CD4-positive, alpha-beta T cell treated with Interleukin-17A for 1 hour (primary cell): ENCODE measurements around the gene EDN1.

Source experiments
- DNase-seq: peaks from one replicate; pipeline ENCODE4 v3.0.0-alpha.2; 2020

The EDN1 gene

DNA sequence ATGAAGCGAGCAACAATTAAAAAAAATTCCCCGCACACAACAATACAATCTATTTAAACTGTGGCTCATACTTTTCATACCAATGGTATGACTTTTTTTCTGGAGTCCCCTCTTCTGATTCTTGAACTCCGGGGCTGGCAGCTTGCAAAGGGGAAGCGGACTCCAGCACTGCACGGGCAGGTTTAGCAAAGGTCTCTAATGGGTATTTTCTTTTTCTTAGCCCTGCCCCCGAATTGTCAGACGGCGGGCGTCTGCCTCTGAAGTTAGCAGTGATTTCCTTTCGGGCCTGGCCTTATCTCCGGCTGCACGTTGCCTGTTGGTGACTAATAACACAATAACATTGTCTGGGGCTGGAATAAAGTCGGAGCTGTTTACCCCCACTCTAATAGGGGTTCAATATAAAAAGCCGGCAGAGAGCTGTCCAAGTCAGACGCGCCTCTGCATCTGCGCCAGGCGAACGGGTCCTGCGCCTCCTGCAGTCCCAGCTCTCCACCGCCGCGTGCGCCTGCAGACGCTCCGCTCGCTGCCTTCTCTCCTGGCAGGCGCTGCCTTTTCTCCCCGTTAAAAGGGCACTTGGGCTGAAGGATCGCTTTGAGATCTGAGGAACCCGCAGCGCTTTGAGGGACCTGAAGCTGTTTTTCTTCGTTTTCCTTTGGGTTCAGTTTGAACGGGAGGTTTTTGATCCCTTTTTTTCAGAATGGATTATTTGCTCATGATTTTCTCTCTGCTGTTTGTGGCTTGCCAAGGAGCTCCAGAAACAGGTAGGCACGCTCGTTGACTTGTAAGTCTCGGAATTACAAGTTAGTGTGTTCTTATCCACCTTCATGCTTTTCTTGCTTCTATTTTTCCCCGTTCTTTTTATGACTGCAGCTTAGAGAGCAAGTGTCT is at the start of gene EDN1:
Gene EDN1 (plus strand): TSS at position 429 of the 888 bp plus-strand sequence. CDS start 269 bp downstream, at position 698.
- DNase-seq: peak; percentile 30

DNA sequence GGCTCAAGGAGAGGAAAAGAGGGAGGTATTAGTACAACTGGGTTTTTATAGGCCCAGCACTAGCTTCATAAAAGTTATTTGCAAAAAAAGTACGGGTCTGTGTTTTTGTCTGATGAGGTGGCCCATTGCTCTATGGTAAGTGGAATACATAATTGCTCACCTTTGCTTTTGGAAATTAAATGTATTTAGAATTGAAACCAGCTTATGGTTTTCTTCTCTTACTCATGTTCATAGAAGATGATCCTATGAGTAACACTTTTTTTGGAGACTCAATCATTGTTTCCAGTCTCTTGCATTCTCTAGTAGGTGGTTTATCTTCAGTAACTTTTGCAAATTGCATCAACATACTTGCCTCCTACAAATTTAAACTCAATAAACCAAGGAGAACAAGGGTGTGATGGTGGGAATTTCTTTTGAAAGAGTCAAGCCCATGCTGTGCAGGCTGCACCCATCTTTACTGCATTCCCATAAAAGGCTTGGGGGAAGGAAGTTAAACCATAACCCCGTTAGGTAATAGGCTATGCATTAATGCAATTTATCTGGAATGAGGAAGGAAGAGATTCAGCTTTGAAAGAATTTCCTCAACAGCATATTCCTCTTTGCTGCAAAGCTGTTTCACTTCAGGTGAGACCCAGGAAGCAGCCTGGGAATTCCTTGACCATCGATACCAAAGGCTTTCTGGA is 48.5 kb upstream of the EDN1 start:
- no peak for DNase-seq

DNA sequence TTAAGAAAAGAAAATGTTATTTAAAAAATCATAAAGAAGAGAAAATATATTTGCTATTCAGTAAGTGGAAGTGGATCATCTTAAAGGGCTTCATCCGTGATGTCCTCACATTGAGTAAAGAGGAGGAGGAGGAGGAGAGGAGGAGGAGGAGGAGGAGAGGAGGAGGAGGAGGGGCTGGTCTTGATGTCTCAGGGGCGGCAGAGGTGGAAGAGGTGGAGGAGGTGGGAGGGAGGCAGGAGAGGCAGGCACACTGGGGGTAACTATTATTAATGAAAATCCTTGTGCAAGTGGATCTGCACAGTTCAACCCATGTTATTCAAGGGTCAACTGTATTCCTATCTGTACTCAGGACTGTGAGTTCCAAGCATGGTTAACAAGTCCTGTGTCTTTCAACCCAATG is 47.0 kb upstream of the EDN1 start:
- DNase-seq: no peak

DNA sequence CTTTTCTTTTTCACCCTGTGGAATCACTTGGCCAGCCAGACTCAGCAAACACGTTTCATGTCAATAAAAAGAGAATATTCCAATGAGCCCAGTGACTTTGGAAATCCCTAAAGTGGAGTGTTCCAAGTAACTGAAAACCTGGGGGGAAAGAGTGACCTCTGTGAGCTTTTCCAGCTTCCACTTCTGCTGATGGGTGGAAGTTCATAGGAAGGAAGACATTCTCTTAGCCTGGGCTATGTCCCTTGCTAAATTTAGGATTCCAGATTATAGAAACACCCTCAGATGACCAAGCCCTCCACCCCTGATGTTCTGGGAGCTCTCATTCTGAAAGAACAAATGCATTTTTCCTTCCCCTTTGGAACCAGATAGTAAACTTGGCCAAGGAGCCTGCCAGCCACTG is 44.8 kb upstream of the EDN1 start:
- DNase-seq: no peak

DNA sequence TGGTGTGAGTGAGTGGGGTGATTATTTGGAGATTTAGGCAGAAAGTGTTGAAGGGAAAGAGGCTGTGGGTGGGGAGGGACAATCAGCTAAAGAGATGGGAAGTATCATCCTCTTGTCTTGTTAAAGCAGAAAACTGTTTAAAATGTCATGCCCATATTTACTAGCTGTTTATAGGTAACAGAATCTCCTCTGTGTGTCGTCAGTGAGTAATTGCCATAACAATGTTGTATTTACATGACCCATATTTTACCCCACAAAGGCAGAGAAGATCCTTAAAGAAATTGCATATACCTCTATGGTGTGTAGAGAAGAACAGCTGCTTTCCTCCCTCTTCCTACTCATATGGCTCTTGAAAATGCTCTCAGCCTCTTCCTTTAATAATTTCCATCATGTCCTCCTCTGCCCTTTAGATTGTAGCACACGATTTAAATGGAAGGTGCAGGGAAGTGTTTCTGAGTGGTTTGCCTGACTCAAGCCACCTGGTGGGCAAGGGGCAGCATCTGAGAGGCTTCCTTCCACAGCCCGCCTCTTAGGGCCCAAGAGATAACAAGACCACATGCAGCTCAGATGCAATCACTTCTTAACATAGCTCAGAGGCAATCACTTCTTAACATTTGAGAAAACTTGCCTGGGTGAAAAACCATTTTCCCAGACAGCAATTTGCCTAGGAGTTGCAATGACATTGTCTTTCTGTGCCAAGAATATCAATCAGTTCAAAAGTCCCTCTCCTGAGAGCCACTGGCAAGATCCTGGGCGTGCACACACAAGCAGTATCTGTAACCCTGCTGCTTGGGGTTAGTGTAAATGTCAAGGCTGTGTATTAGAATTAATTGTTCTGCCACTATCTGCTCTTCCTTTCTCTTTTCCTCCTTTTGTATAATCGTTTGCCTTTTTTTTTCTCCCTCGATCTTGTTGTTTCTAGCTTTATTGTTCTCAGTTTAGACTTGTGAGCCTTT is 44.1 kb upstream of the EDN1 start:
- DNase-seq: no peak

DNA sequence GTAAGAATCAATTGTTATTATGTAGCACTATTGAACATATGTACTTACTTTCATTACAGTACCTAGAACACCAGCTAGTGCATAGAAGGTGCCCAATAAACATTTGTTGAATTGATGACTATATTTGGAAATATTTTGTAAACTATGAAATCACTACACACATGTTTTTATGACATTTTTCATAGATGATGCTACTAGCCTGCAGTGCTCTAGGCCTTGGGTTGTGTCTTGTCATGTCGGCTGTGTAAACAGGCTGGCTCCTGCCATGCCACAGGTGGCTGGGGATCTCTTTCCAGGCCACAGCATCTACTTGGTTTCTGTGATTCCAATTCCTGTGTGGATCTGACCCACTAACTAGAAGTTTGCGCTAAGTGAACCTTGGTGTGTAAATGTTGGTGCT is 43.3 kb upstream of the EDN1 start:
- DNase-seq: no peak

DNA sequence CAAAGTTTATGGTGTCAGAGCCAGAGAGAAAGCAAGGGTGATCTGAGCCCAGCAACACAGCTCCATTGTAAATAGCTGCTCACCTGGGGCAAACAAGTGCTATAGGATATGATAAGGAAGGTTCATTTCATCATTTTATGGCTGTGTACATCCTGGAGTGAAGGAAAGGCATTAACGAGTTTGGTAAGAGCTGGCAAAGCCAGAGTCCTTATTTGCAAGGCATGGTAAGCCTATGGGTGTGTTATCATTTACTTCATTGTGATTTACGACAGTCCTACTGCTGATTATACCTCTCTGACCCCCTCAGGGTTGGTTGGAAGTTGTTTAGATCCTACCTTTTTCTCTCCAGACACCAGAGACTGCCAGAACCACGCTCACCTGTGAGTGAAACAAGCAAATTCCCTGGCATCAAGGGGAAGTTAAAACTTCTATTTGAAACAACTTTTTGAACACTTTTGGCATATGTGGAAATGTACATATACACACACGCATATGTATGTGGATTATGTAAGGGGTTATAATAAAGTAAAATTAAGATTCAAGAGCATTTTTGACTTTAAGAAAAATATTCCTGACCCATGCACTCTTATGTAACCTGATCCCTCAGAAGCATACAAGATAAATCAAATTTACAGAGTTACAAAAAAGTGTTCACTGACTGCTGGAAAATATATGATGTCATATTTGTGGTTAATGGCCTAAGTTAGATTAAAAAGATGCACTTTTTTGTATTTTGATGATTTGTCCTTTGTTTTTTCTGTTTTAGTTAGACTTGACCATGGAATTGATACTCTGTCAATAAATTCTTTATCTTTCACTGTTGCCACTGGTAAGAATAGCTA is 40.4 kb upstream of the EDN1 start:
- DNase-seq: no peak

DNA sequence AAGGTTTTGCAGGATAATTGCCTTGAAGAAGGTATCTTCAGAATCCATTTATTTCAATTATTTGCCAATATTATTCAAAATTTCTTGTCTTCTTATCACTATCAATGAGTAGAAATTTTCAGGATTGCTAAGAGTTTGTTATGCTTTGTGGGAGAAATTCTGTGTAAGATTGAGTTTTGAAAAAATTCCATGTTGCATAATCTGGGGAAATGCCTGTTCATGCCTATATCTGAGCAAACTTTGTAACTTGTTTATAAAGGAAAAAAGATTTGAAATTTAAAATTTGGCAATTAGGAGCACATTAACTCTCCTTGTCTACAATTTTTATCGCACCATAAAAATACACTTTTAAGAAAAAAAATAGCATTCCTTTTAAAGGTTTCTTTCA is 39.8 kb upstream of the EDN1 start:
- DNase-seq: no peak

DNA sequence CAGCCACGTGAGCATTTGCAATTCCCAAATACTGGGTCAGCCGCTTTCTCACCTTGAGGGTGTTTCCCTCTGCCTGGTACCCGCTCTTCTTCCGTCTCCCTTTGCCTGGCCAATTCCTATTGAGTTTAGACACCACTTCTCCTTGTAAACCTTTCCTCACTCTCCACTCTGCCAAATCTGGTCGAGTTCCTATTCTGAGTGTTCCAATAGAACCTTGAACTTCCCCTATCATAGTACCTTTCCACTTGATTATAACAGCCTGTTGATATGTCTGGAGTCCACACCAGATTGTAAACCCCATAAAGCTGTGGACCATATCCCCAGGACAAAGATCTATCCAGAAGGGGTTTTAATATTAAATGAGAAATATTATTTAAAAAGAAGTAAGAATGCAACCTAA is 36.0 kb upstream of the EDN1 start:
- no peak for DNase-seq

DNA sequence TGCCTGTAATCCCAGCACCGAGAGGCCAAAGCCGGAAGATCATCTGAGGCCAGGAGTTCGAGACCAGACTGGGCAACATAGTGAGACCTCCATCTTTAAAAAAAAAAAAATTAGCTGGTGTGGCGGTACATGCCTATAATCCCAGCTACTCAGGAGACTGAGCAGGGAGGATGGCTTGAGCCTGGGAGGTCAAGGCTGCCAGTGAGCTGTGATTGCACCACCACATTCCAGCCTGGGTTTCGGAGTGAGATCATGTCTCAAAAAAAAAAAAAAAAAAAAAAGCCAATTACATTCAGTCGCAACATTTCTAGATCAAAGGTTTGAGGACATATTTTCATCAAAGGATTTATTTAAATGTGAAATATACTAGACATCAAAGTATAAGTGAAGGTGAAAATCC is 32.0 kb upstream of the EDN1 start:
- no peak for DNase-seq

DNA sequence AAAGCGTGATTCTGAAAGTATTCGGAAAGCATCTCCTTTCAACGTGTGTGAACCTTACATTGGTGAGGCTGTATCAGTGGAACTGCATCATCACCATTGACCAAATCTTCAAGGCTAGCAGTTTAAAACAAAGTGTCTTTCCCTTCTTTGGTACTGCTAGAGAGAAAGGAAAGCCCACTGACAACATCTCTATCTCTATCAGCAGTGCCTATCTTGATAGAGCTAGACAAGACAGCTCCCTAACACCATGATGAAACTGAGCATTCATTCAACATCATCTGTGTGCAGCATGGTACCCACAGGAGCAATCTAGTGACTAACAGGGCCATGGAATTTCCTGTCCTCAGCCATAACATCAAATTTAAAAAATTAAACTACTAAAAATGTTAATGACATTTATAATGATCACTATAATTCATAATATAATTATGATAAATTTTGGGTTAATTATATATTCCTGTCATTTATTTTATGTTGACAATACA is 31.5 kb upstream of the EDN1 start:
- DNase-seq: no peak

DNA sequence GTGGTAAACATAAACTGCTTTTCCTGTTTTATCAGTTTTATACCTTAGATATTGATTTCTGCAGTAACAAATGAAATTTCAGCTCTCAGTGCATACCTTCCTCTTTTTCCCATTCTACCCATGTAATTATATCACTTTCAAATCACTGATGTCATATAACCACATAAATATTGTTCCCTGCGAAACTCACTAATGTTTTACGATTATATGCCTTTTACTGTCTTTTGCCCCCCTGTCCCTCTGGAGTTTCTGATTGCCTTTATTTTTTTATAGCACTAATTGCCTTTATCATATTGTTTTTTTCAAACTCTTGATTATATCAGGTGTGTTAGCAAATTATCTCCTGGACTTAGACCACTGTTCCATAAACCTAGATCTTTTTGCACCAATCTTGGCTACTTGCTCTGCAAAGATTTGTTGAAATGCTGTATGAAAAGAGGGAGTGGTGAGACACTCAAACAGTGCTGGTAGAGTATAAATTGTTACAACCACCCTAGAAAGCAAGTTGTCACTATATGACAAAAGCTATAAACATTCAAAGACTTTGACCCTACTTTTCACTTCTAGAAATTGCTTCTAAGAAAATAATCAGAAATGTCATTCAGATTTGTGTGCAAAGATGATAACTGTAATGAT is 29.6 kb upstream of the EDN1 start:
- DNase-seq: no peak

DNA sequence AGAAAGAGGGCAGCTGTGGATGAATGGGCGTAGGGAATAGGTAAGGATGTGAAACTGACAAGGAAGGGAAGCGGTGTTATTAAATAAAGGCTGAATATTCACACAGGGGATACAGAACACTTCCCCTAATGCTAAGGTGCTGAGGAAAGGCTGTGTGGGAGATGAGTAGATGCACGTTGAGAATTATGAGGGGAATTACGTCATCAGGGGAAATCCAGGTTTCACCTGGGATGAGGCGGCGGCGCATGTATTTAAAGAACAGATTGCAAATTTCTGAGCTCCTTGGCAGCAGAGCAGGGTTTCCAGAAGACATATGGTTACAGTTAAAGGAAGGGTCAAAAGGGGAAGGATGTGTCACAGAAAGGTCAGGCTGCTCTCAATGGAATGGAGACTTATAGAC is 28.7 kb upstream of the EDN1 start:
- no peak for DNase-seq

DNA sequence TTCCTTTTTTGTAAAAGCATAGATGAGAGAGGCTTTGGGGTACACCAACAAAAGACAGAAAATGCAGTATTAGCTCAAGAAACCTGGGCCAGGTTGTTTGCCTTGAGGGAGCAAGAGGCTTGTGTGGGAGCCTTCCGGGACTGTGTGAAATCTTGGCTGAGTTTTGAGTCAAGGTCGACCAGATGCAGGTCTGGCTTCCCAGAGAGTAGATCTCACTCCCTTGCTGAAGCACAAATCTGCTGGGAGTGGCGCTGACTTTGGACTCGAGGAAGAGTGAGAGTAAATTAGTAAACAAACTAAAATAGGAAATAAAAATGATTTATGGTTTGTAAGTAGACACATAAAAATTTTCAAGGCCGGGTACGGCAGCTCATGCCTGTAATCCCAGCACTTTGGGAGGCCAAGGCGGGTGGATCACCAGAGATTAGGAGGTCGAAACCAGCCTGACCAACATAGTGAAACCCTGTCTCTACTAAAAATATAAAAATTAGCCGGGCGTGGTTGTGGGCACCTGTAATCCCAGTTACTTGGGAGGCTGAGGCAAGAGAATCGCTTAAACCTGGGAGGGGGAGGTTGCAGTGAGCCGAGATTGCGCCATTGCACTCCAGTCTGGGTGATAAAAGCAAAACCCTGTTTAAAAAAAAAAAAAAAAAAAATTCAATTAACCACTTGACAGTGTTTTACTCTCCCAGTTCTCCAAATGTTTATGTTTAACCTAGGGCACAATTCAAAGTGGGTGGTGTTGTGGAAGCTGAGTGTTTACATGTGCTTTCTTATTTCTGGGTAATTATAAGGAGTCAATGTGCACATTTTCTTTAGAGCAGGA is 27.7 kb upstream of the EDN1 start:
- DNase-seq: no peak

DNA sequence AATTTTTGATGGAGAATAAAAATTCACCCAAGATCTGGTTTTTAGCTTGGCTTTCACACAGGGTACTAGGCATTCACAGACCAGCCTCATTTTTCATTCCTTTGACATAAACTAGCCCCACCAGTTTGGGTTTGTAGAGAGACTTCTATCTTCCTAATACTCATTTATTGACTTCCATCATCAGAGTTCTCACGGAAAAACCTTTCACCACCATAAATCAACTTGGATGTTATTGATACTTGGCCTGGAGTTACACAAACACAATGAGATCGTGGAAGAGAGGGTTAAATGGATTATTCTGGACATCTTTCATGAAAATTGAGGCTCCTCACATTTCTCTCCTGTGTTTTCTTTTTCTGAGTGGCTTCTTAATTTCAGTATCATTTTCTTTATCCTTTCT is 26.8 kb upstream of the EDN1 start:
- no peak for DNase-seq

DNA sequence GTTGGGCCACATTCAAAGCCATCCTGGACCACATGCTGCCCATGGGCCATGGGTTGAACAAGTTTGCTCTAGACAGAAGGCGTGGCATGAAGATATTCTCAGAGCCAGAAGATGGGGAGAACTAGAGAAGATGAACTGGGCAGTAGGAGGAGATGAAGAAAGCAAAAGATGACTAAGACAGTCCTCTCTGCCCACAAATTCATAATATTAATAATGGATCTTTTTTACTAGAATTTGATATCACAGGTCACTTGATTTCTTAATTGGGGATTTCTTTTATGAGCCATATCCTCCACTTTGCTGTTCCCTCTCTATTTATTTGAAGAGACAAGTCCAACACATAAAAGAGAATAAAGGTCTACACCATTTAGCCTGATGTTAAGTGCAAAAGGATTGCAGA is 25.5 kb upstream of the EDN1 start:
- DNase-seq: no peak

DNA sequence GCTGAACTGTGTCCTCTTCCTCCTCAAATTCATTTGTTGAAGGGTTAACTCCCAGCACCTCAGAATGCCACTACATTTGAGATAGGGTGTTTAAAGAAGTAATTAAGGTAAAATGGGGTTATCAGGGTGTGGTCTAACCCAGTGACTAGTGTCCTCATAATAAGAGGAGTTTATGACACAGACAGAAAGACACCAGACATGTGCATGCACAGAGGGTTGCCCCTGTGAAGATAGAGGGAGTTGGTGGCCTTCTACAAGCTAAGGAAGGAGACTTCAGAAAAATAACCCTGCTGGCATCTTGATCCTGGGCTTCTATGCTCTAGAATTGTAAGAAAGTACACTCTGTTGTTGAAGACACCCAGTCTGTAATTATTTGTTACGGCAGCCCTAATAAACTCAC is 24.9 kb upstream of the EDN1 start:
- DNase-seq: no peak

DNA sequence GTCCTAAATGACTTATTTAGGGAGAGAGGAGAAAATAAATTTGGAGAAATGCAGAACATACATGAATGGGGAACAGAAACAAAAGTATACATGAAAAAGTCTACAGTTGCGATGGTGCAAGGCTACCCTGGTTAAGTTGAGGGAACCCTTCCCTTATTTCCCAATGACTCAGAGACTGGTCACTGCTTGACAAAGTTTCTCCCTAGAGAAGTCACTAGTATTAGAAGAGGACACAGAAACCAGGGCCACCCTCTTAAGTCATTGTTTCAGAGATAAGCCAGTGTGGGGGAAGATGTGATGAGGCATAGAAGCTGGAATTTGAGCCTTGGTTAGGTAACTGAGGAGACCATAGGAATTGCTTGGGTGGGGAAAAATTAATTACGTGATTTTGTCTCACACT is 24.4 kb upstream of the EDN1 start:
- DNase-seq: peak; percentile 11

DNA sequence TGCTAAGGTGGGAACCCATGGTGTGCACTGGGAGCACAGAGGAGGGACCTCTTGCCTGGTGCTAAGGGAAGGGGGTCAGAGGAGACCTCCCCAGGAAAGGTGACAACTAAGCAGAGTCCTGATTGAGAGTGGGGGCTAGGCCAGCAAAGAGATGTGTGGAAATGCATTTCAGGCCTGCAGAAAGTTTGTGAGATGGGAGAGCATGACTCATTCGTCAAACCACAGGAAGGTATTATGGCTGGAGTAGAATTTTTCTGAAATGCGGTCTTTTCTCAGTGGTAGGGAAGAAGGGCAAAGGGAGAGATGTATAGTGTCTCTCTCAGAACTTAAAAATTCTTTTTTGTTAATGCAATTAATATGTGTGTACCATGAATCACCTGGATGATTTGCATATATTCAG is 23.6 kb upstream of the EDN1 start:
- no peak for DNase-seq

DNA sequence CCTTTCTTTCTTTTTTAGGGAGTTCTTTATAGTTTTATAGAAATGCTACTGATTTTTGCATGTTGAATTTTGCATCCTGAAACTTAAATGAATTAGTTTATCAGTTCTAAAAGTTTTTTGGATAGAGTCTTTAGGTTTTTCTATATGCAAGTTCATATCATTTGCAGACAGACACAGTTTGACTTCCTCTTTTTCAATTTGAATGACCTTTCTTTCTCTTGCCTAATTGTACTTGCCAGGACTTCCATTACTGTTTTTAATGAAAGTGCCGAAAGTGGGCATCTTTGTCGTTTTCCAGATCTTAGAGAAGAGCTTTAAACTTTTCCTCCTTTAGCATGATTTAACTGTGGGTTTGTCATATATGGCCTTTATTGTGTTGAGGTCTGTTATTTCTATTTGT is 21.1 kb upstream of the EDN1 start:
- DNase-seq: no peak
